Stomach (tissue), 4 donors: ENCODE results near the gene FKBP3.

Experiments used
- EP300 ChIP-seq: sonication (generic); formaldehyde crosslinking; IDR thresholded peaks from one replicate; pipeline ENCODE4 v1.6.1; 2017; ENCODE audit warnings: antibody characterized with exemption
- POLR2A ChIP-seq, 4 donors: fragments of 450-650 bp; IDR thresholded peaks; one replicate each; pipeline ENCODE4 v1.6.1; 2016; ENCODE audit warnings: antibody characterized with exemption in 4 of 4, control low read depth in 2 of 4, mild to moderate bottlenecking in 1 of 4, moderate library complexity in 1 of 4
- POLR2AphosphoS5 ChIP-seq, 3 donors: sonication (generic); formaldehyde crosslinking; IDR thresholded peaks; one replicate each; pipeline ENCODE4 v1.6.1; 2016; ENCODE audit warnings: antibody characterized with exemption in 3 of 3
- TF ChIP-seq, protein P1 (sequence below), 7 experiments: fragments of 450-650 bp in 4 of 7; fragments of 200-600 bp in 3 of 7; sonication (generic) in 3 of 7; IDR thresholded peaks; one replicate each; pipeline ENCODE4 v1.5.1; 2016 to 2019; ENCODE audit warnings: antibody characterized with exemption in 7 of 7, control low read depth in 2 of 7, mild to moderate bottlenecking in 1 of 7

DNA sequence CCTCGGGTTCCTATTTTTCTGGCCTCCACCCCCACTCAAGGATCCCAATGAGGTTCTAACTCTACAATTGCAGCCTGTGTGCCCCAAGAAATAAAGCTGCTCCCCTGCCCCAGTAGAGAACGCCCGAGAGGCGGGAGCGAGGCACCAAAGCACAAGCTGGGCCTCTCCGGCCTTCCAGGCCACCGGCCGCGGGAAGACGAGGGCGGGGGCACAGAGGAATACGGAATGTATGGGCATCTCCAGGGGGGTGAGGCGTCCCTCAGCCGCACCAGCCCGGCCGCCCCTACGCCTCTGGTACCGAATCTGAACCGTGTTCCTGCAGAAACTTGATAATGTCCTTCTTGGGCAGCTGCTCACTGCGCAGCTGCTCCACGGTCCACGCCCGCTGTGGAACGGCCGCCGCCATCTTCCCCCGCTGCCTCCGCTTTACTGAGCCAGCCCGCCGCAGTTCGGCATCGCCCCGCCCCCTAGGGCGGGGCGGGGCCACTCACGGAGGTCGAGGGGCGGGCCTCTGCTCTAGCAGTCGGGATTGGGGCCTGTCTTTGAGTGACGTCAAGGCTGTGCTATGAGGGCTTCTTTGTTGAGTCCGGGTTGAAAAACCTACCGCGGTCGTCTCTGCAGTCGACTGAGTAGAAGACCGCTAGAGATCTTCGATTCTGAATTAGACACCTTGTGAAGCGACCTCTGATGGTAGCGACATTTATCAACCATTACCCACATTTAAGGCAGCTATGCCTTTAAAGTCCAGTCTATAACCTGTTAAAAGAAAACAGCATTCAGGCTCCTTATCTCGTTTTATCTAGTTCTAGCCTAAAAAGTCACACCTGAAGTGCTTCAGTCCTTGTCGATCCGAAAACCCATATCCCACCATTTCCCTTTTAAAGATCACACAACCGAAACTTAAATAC lies at the start of gene FKBP3:
- TF ChIP-seq, protein P1, sequence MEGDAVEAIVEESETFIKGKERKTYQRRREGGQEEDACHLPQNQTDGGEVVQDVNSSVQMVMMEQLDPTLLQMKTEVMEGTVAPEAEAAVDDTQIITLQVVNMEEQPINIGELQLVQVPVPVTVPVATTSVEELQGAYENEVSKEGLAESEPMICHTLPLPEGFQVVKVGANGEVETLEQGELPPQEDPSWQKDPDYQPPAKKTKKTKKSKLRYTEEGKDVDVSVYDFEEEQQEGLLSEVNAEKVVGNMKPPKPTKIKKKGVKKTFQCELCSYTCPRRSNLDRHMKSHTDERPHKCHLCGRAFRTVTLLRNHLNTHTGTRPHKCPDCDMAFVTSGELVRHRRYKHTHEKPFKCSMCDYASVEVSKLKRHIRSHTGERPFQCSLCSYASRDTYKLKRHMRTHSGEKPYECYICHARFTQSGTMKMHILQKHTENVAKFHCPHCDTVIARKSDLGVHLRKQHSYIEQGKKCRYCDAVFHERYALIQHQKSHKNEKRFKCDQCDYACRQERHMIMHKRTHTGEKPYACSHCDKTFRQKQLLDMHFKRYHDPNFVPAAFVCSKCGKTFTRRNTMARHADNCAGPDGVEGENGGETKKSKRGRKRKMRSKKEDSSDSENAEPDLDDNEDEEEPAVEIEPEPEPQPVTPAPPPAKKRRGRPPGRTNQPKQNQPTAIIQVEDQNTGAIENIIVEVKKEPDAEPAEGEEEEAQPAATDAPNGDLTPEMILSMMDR (IDR thresholded peaks at IDR 0.05) = no peak
- TF ChIP-seq POLR2AphosphoS5 (IDR thresholded peaks at IDR 0.05) = peak; percentile 61 to 95 (median 93)
- TF ChIP-seq POLR2A (IDR thresholded peaks at IDR 0.05) = peak in 2 of 4 donors; percentile 67 to 75
- no peak for TF ChIP-seq EP300
